Stimulated activated CD4-positive, alpha-beta T cell treated with anti-CD3 and anti-CD28 coated beads, Interleukin-2, amount 100 ng/mL, for 4 hours (primary cell): Measurements from ENCODE around the gene CSTF1.
"Not testable (repeated sequence)": the region's sequence is repeated elsewhere in the genome, so short reads cannot be mapped to it uniquely, and the experiment has no call there.

Source experiments
- DNase-seq: peaks from one replicate; pipeline ENCODE4 v3.0.0-alpha.2; 2020; ENCODE audit warnings: low read depth

Gene CSTF1

DNA sequence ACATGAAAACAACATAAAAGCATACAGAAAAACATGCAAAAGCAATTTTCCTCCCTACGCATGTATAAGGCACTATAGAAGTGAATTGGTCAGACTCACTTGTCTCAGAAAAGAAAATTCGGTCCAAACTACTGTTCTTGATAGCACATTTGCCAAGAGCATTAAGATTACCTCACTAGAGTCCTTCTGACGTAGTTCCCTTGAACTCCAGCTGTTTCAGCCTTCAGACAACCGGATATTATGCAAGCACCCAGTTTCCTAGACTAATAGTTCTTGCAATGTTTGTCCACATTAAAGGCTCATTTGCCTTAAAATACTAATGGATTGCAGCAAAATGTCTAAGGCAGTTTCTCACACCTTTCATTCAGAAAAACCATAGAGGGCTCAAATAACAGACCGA is 17.1 kb downstream of the CSTF1 start:
- DNase-seq: no peak

DNA sequence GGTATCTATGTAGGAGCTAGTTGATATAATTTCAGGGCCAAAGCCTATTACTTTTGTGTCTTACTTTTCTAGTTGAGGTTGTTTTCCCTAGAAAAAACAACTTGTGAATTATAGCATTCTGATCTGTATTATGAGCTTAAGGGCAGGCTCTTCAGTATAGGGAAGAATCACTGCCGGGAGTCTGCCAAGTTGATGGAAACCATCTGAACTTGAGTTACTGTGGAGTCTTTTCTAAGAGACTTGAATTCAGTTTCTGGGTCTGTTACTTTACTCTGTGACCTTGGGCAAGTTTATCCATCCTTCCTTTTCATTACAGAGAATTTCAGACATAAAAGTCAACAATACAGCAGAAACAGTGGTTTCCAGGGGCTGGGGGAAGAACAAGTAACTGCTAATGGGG is 17.5 kb downstream of the CSTF1 start:
- no peak for DNase-seq

DNA sequence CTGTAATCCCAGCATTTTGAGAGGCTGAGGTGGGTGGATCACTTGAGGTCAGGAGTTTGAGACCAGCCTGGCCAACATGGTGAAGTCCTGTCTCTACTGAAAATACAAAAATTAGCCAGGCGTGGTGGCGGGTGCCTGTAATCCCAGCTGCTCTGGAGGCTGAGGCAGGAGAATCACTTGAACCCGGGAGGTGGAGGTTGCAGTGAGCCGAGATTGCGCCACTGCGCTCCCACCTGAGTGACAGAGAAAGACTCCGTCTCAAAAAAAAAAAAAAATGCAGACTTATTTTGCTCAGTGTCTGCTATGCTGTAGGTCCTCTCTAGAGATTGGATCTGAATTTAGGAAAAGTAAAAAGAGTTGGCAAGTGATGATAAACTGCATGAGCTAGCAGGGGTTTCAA is 18.8 kb downstream of the CSTF1 start:
- not testable (repeated sequence) for DNase-seq

DNA sequence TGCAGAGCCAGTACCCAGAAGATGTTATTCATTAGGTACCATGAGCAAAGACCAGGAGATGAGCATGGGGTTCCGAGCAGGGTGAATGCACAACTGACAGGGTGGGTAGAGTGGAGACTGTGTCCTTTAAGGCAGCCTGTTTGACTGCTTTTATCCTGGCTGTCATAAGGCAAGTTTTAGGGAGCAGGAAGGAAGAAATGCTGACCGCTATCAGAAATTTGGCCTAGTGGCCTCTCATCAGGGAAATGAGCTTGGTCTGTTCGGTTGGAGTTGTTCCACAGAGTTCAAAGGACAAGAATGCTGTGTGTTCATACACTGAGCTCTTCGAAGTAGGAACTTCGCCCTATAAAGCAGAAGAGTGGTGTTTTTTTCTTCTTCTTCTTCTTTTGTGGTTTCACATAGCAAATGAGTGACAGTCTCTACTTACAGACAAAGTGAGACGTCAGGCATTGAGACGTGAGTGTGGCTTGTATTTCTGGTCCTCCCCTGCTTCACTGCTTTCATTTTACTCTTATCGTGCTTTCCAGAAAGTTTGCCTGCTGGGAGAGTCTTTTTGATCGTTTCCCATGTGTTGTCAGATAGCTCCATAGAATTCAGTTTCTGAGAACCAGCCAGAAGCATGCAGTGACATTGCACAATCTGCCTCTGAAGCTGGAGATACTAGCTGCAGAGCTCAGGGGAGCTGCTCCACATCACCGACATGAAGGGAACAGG is 19.5 kb downstream of the CSTF1 start, which contains the start of gene CASS4:
TSS of gene CASS4 (plus strand) at position 502 of the 714 bp plus-strand sequence. CDS start at position 701, 199 bp downstream.
- no peak for DNase-seq

DNA sequence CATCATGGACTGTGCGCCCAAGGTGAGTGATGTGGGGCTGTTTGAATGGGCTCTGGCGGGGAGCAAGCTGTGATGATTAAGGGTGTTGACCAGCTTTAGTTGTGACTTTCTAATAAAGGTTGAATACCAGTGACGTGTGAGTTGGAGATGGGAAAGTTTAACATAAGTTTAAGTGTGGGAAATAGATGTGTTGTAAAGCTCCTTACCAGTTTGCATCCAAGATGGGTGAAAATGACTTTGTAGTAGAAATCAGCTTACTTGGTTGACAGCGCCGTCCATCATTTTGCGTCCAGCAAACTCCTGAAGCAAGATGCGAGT is 20.0 kb downstream of the CSTF1 start:
- DNase-seq: no peak

DNA sequence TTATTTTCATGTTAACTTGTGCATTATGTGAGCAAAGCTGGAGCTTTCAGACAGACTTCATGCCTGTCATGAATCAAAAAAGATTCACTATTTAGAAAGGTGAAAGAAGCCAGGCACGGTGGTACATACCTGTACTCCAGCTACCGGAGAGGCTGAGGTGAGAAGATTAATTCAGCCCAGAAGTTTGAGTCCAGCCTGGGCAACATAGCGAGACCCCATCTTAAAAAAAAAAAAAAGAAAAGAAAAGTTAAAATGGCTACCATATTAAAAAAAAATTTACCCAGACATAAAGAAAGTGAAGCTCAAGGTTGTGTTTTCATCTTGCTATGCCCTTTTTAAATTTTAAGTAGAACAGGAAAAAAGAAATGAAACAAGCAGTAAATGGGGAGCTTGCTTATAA is 20.5 kb downstream of the CSTF1 start:
- DNase-seq: no peak

DNA sequence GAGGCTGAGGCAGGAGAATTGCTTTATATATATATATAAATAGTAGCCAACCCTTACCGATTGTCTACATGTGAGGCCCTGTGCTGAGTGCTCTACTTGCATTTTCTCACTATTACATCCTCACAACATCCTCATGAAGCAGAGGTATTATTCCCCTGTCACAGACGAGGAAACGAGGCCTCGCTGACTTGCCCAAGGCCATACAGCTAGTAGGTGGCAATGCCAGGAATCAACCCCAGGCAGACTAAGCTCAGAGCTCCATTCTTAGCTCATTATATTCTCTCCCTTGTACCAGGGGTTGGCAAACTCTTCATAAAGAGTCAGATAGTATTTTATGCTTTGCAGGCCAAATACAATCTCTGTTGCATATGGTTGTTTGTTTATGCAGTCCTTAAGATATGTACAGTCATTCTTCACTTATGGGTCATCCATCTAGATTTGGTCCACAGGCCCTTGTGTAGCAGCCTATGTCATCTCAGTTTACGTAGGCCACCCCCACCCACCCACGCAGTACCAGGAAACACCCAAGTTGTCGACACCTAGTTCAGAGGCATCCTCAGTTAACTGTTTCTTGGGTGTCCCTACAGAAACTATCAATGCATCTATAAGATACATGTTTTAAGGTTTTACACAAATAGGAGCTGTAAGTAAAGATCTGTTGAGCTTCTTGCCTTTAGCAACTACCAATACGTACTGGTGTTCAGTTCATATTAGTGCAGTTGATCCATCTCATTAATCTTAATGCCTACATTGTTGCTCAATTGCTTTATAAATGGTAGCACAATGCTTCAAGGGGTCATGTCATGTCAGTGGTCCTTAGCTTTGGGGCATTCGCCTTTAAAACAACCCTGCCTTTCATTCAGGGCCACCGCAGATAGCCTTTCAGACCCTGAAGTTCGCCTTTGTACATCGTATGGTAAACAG is 22.7 kb downstream of the CSTF1 start:
- peak; percentile 65 for DNase-seq

DNA sequence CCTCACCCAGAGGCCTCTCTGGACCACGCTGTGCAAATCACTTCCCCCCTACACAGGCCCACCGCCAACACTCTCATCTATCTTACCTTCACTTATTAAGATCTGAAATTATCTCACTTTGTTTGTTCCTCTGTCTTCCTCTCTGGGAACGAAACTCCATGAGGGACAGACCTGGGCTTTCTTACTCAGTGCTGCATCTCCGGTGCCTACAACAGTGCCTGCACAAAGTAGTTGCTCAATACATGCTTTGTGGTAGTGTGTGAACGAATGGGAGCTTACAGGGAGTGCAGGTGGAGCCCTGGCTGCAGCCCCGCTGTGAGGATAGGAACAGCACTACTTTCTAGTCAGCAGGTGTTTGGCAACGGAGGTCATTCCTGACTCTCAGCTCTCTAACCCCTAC is 25.0 kb downstream of the CSTF1 start:
- no peak for DNase-seq

DNA sequence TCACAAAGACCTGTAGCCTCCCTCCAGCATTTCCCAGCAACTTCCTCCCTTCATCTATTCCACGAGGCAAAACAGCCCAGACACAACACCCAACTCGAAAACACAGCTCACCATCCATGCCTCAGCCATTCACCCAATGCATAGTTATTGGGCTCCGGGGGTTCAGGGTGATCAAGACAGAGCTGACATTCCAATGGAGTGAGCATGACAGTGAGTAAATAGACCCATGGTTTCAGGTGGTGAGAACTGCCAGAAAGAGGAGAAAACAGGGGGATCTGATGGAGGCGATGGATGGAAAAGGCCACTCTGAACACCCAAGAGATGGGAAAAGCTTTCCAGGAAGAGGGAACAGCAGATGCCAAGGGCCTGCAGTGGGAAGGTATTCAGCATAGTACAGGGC is 25.5 kb downstream of the CSTF1 start:
- no peak for DNase-seq

DNA sequence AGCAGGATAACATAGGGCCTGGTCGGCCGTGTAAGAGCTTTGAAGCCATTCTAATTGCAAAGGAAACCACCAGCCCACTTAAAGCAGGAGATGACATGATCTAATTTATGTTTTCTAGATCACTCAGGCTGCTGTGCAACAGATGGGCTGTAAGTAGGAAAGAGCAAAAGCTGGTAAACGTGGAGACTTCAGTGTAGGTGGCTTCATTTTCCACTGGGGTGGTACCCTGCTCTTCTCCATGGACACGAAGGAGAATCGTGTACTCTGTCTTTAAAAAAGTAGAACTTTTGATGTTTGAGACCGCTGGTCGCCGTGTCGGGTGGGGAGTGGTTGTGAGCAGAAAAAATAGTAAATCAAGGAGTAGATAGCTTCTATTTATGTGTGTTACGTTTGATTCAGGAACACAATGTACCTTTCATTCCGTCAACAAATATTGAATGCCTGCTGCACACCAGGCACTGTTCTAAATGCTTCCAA is 26.0 kb downstream of the CSTF1 start:
- DNase-seq: no peak

DNA sequence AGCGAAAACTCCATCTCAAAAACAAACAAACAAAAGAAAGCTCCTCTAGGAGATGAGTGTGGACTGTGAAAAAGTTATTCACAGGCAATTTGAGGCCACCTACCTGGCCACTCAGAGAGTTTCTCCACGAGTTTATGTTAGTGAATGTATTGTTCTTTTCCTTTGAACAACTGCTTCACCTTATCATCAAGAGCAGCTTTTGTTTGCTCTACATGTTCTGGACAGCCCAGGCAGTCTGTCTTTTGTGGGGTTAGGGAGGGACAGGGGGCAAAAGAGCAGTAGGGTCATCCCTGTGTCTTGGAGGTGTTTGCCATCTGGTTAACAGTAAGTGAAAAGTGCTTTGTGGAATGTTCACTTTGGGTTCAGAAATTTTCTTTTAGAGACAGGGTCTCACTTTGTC is 27.6 kb downstream of the CSTF1 start:
- DNase-seq: no peak

DNA sequence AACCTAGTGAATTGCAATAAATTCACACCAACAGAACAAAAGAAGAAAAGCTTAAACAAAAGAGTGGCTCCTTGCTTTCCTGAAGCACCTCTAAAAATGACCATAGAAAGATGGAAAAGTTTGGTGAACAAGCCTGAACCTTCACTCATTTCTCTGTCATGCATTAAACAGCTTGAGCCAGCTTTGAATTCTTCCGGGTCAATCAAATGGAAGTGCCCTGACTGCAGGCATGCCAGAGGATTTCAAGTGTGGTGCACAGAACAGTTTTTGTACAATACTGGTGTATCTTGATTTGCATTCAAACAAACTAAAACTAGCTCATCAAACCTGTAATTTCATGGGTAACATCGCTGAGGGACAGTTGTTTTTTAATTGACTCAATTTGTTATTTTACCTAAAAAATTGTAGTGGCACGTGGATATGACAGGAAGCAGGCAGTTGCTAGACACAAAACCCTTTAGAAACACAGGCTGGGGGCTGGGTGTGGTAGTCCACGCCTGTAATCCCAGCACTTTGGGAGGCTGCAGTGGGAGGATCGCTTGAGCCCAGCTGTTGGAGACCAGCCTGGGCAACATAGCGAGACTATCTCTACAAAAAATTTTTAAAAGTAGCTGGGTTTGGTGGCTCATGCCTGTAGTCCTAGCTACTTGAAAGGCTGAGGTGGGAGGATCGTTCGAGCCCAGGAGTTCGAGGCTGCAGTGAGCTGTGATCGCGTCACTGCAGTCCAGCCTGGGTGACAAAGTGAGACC is 28.7 kb downstream of the CSTF1 start:
- DNase-seq: no peak

DNA sequence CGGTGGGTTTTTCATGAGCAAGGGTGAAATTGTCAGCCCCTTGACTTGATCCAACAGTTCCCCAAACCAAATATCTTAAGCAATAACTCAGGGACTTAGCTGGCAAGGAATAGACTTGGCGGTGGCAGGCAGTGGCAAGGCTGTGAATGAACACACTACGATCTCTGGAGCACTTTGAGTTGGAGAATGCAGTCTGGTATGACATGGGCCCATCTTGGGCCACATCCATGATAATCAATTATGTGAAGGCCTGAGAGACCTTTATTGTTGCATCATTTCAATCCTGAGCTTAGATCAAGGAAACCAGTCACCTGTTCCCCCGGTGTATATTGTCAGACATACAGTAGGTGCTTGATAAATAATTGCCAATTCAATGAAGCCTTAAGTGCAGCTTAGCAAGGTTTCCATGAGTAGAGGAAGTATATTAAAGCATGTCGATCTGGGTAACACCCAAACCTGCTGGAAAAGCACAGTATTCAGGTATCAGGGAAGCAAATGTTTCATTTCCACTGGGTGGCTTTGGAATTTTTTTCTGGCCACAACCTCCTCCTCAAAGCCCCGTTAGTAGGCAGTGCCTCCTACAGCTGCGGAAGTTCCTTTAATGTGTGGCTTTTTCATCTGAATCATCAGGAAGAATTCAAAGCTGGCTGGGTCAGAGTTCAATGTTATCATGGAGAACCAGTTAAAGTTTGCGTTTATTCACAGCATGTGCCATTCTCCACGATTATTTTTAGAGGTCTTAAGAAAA is 29.8 kb downstream of the CSTF1 start:
- no peak for DNase-seq

DNA sequence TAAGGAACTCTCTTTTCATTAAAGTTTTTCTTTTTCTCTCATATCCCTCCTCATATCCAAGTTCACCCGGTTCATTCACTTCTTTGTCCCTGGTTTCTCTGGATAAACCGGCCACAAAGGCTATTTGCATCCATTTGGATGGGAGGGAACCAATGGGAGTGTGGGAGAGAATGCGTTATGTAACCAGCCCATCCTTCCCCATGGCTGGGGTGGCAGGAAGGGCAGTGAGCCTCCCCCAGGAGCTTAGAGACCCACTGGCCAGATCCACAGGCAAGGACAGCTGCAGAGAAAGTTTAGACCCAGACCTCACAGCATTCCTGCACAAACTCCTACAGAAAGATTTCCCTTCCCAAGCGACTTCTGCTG is 30.4 kb downstream of the CSTF1 start:
- no peak for DNase-seq

DNA sequence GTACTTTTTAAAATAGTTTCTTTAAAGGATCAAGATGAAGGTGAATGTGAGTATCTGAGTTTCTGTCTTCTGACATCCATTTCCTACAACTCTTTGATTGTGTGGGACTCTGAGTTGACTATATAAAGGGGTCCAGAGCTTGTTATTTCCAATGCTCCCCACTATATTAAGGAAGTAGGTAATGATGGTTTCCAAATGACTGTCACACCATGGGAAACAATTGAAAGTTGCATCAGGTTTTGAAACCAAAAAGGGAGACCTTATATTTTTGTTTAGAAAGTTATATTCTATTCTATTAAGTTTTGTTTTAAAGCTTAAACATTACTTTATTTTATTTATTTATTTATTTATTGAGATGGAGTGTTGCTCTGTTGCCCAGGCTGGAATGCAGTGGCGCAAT is 30.8 kb downstream of the CSTF1 start:
- DNase-seq: no peak

DNA sequence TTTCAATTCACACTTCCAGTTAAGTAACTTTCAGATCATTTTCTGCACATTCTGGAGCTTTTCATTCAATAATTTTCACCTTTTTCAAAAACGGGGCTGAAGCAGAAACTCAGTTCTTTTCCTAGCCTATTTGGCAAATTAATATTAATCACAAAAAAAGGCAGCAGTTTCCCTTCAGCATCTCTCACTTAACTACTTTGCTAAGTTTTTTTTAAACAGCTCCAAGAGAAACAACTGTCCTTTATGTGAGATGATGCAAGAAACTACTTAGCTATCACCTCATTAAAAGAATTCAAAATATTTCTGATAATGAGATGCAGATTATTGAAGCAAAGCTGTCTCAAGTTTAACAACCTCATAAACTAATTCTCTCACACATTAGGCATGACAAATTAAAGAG is 31.4 kb downstream of the CSTF1 start:
- no peak for DNase-seq

DNA sequence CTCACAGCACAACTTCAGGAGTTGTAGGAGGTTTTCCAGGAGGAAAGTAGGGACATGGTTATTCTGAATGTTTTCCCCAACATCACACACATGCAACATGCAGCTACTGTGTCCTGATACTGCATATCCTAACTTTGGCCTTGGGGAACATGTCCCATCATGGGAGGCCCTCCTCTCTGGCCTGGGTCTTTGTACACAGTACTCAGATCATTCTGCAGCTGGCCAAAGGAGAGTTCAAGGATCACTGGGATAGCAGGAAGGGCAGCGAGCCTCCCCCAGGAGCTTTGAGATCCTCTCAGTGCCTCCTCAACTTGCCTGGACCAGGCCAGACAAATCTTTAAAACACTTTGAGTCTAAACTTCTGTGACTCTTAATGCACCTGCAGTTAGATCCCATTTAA is 32.5 kb downstream of the CSTF1 start:
- DNase-seq: no peak

DNA sequence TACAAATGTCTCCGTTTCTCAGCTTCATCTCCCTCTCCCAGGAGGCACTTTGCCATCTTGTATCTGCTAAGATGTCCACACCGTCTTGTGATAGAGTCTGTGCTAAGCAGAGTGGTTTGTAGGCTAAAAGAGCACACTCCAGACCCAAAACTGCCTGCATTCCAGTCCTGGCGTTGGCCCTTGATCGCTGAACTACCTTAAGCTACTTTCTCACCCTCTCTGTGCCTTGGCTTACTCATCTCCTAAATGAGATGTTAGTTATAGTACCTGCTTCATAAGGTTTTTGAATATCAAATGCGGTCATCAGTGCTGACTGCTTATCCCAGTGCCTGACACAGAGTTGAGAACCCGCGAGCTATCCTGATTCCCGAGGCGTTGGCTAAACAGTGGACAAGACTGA is 33.6 kb downstream of the CSTF1 start:
- DNase-seq: no peak

DNA sequence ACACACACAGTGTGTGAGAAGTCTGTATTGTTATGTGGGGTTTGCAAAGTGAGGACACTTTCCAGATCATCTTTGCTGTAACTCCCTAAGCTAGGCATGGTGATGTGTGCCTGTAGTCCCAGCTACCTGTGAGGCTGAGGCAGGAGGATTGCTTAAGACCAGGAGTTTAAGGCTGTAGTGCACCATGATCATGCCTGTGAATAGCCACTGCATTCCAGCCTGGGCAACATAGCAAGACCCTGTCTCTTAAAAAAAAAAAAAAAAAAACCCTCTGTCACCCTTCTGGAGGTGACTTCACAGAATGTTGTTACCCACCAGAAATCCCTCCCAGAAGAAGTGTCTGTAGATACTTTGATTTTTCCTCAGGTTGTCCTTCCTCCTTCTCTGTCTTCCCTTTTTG is 34.5 kb downstream of the CSTF1 start:
- no peak for DNase-seq

DNA sequence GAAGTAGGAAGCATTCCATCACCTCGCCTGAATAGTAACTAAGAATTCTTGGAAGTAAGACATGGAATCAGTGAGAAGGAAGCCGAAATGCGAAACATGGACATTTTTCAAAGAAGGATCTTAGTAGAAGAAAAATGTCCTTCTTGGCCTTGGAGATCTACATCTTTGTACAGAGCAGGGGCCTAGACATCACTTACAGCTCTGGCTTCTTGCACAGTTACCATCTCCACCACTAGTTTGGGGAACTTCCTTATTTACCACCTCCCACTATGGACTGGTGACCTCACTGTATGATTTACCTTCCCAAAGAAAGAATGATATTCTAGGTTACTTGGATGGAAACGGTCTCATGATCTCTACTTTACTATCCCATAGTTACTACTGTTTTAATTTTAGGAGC is 35.4 kb downstream of the CSTF1 start:
- DNase-seq: no peak

DNA sequence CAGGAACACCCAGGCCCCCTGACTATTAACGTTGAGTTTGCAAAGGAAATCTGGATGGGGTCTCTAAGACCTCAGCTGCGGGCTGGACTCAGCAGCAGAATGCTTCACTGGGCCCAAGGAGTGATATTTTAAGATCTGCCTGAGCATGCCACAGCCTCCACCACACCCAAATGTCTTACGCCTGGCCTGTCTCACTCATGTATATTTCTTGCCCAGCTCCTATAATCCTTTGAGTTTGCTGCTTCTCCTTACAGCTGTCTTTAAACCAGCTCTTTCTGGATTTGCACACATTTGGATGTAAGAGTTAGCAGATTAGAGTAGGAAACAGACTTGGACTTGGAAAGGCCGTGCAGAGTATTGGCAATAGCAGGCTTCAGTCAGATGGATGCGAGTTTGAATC is 36.0 kb downstream of the CSTF1 start:
- DNase-seq: no peak

DNA sequence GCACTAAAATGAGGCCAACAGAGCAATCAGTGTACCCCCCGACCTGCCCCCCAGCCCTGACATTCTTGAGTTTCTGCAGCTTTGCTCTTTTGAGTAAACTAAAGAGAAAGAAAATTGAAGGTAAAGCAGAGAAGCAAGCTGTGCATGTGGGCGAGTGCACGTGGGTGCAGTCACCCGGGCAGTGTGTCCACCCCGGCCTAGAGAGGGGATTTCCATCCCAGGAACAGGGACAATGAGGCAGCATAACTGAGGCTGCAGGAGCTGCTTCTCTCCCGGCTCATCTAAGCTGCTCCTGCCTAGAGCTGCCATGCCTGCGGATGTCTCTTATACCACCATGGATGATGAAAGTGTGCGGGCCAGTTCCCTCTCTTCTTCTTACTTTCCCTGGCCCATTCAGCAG is 36.4 kb downstream of the CSTF1 start:
- no peak for DNase-seq
